GM19463 (cell line): ENCODE results near the gene SUCLG1.
"Not testable (repeated sequence)": the region's sequence is repeated elsewhere in the genome, so short reads cannot be mapped to it uniquely, and the experiment has no call there.

Source experiments
- ATAC-seq: cut with Tn5 transposase; IDR thresholded peaks from one replicate; pipeline ENCODE4 v1.9.1; 2021; ENCODE audit warnings: mild to moderate bottlenecking, moderate library complexity; ENCODE audit not compliant: unreplicated experiment

The SUCLG1 gene

DNA sequence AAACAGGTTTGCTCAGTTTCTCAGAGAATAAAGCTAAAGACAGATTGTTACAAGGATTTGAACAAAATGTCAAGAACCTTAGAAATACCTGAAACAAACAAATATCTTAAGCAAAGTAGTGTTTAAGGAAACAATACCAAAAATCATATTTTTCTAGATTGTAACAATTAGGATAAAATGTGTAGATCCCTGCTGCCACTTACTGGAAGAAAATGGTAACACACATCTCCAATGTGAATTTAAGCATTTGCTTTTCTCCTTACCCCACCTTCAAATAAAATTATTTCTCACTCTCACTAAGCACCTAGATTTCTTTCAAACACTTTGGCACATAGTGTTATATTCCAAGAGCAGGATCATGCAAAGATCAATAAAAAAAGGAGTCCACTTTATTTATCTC, 34.9 kb downstream of the SUCLG1 start:
- ATAC-seq = no peak

DNA sequence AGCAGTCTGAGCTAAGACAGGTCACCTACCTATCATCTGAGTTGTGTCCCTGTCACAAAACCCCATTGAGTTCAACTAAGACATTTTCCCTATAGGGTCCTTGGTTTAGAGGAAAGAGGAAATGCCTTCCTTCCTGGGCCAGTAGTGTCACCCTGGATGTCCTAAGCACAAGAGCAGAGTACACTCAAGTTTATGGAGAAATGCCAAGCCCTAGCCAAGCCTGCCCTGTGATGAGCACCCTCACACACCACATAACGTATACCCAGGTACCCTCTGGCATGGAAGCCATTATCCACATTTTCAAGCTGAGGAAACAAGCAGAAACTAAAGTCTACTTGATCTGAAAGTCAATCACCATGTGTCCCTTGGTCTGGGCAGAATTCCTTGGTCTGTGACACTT, 37.3 kb downstream of the SUCLG1 start:
- ATAC-seq = no peak

DNA sequence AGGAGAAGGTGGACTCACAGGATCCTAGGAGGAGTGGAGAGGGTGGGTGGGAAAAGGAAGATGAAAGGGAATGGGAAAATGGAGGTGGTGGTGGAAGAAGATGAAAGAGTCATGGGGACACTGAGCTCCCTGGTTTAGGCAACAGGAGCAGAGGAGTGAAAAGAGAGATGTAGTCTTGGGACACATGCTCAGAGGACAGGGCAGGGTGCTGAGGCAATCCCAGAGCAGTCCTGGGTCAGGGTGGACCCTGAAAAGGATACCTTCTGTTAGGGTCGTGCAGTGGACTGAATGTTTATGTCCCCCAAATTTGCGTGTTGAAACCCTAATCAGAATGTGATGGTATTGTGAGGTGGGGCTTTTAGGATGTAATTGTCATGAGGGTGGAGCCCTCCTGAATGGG, 37.9 kb downstream of the SUCLG1 start:
- ATAC-seq = no peak

DNA sequence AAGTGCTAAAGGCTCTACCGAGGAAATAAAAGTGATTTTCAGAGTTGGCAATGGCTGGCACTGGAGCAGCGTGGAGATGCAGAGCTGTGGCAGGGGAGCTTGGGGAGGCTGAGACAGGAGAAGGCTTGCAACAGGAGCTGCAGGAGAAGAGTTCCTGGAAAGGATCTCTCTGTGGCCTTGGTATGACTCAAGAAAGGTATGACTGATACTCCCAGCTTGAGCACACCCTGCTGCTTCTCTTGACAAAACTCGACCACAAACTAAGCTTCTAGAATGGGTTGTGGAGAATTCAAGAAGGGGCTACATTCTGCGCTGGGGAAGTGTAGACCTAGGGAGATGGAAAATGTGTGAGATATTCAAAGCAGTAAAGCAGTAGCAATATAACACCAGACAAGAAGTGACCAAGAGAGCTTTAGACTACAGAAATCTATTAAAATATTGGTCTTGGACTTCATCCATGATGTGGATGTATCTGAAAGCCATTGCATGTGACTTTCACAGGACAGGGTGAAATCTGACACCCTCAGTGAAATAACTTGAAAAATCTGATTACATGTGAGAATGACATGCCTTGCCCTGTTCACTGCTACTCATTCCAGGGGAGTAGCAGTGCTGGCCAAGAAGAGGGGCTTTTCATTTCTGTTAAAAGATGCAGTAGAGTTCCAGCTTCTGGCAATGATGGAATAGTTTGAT, 41.5 kb downstream of the SUCLG1 start:
- ATAC-seq = no peak

DNA sequence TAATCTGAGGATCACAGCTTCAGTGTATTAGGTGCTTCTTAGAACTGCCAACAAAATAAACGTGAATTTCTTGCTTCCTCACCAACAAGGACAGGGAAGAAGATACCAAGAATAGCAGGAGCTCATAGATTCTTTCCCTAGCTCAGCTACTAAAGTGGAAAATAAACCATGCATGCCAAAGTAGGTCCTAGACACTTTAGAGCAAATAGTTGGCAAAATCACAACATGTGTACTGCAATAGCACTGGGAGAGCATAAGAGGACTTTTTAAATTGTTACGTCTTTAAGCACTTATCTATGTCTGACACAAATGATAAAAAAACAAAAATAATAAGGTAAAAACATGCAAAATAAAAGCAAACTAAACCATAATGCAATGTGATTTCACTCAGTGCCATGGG, 49.5 kb downstream of the SUCLG1 start:
- no peak for ATAC-seq

DNA sequence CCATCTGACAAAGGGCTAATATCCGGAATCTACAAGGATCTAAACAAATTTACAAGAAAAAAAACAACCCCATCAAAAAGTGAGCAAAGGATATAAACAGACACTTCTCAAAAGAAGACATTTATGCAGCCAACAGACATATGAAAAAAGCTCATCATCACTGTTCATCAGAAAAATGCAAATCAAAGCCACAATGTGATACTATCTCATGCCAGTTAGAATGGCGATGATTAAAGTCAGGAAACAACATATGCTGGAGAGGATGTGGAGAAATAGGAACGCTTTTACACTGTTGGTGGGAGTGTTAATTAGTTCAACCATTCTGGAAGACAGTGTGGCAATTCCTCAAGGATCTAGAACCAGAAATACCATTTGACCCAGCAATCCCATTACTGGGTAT, 57.0 kb downstream of the SUCLG1 start:
- not testable (repeated sequence) for ATAC-seq

DNA sequence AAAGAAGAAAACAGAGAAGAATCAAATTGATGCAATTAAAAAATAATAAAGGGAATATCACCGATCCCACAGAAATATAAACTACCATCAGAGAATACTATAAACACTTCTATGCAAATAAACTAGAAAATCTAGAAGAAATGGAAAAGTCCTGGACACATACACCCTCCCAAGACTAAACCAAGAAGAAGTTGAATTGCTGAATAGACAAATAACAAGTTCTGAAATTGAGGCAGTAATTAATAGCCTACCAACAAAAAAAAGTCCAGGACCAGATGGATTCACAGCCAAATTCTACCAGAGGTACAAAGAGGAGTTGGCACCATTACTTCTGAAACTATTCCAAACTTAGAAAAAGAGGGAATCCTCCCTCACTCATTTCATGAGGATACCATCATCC, 59.2 kb downstream of the SUCLG1 start:
- not testable (repeated sequence) for ATAC-seq

DNA sequence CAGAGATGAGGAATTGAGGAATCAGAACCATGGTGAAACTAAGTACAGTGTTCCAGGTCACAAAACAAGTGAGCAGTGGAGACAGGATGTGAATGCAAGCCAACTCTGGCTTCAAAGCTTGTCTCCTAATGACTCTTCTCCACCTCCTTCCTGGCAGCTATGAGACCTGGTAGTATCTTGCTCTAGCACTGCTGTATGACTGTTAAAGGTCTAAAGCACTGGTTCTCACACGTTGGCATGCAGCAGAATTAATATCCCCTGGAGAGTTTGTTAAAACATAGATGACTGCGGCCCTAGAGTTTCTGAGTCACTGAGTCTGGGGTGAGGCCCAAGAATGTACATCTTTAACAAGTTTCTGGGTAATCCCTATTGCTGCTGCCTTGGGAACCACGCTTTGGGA, 63.3 kb downstream of the SUCLG1 start:
- no peak for ATAC-seq

DNA sequence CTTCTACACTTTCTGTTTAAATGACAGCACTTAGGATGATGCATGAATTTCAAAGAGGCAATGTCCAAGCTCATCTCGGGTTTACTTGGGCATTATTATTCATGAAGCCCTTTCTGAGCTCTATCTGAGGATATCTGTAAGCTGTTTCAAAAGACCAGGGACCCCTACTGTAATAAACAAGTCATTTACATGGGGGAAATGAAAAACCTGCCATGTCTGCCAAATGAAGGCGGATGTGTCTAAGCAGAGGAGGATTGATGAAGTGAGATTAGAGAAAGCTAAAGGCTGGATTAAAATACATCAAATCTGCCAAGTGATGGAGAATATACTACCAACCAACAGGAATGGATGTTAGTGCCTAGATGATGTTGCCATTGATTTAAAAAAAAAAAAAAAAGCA, 64.5 kb downstream of the SUCLG1 start:
- ATAC-seq = no peak

DNA sequence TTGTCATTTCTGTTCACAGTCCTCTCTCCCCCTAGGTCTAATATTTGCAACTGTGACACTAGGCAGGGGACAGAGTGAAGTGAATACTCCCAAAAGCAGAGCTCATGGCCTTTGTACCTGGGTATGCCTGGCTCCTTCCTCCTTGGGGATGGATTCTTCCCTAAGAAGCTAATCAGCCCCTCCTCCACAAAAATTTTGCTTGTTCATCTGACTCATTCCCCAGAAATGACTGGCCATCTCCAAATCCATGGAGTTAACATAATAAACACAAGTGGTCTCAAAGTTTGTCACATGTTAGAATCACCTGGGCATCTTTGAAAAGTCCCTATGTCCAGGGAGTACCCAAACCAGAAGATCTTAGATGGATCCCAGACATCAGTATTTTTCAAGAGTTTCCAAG, 65.3 kb downstream of the SUCLG1 start:
- ATAC-seq = no peak

DNA sequence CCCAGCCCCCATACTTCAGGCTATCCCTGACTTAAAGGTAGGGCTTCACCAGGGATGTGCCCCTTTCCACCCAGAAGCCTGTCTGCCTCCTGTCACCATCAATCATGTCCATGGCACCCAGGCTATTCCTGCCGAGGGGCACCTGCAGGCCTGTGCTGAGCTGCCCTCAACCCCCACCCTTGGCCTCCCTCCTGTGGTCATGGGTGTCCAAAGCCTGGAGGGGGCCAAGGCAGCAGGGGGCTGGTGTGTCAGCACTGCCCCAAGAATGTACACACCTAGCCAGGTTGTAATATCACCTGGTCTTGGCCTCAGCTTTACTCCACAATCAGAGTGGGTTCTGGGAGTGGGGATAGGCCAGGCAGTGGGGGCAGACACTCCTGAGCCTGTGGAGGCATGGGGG, 69.3 kb downstream of the SUCLG1 start:
- no peak for ATAC-seq

DNA sequence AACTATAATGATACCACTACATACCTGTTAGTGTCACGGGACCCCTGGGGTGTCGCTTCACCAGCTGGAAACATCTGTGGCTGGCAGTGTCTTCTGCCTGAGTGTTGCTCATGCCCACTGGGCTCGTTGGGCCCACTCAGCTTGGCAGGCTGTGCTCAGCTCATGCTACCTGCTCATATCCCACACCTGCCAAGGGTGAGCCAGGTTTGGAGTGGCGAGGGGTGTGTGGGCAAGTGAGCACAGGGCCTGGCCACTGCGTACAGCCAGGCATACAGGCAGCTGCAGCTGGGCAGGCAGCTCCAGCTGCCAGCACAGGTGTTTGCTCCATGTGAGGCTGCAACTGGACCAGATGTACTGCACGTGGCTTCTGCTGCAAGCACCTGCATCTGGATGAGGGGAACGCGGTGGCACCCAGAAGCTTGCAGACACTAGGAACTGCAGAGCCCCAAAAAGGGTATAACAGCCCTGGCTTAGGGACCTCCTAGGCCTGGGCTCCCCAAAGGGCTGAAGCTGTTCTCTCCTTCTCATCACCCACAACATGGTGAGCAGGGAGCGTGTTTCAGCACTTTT, 70.1 kb downstream of the SUCLG1 start:
- no peak for ATAC-seq

DNA sequence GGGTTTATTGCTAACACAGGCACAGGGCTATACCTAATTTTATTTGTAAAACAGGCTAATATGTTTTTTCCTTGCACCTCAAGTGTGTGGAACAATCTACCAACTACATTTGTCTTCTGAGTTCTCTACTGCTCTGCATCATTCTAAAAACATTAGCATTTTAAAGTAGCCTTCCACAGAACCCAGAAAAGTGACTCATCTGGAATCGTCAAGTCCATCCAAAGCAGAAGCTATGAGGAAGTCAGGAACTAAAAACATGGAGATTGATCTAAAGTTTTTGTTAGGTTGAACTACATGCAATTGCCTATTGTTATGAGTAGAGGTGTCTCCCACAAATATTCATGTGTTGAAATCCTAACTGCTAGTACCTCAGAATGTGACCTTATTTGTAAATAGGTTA, 70.9 kb downstream of the SUCLG1 start:
- ATAC-seq = no peak

DNA sequence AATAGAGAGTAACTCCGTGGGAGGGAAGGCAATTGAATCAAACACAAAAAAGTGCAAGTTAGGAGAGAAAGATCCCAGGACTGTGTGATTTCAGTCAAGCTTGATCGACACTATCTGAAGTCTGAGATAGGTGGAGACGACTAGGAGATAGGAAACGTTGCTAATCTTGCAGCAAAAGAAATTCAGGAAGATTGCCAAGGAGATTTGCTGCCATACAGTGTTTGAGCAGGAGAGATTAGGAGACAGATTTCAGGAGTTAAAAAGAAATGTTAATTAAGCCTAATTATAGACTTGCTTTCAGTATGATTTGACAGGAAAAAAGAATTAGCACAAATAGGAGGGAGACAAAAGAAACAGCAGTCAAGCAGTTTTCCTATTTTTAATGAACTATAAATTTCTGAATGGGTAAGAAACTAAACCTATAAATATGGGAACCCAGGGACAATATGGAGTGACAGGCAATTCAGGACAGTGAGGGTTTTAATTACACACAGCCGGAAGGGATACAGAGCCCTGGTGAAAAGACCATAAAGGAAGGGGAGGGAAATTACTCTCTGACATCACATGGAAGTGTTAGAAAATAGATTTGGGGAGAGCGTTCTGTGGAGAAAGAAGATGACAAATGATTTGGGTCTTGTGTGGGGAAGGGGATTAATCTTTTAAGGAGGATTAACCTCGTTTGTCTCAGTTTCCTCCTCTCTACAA, 72.6 kb downstream of the SUCLG1 start:
- ATAC-seq = no peak

DNA sequence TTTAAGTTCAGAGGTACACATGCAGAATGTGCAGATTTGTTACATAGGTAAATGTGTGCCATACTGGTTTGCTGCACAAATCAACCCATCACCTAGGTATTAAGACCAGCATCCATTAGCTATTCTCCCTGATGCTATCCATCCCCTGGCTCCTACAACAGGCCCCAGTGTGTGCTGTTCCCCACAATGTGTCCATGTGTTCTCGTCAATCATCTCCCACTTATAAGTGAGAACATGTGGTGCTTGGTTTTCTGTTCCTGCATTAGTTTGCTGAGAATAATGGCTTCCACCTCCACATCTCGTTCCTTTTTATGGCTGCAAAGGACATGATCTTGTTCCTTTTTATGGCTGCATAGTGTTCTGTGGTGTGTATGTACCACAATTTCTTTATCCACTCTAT, 75.8 kb downstream of the SUCLG1 start:
- ATAC-seq = no peak

DNA sequence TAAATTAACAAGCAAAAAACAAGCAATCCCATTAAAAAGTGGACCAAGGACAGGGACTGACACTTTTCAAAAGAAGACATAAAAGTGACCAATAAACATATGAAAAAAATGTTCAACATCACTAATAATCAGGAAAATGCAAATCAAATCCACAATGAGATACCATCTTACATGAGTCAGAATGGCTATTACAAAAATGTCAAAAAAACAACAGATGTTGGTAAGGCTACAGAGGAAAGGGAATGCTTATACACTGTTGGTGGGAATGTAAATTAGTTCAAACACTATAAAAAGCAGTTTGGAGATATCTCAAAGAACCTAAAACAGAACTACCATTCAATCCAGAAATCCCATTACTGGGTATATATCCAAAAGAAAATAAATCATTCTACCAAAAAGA, 78.2 kb downstream of the SUCLG1 start:
- ATAC-seq = no peak

DNA sequence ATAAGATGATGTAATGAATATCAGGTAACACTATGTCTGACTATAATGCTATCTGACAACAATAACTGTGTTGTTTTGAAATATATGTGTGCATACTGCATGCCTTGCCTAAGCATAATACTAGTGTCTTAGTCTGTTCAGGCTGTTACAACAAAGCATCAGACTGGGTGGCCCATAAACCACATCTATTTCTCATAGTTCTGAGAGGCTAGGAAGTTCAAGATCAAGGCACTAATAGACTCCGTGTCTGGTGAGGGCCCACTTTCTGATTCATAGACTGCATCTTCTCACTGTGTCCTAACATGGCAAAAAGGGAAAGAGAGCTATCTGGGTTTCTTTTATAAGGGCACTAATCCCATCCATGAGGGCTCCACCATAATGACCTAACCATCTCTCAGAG, 80.1 kb downstream of the SUCLG1 start:
- ATAC-seq = no peak

DNA sequence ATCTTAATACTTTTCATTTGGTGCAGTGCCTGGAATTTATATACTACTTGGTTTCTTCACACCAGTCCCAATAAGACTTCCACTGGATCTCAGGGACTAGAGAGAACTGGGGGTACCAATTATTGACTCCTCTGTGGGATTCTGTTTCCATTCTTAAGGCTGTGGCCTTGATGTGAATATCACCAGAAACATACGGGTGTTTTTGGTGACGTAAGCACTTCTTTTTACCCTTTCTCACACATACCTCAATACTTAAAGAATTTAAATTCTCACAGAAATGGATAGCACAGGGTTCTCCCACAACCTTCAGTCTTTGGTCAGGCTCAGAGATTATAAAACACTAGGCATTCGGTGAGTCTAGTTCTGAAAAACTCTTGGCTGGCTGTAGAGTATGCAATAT, 84.1 kb downstream of the SUCLG1 start:
- no peak for ATAC-seq

DNA sequence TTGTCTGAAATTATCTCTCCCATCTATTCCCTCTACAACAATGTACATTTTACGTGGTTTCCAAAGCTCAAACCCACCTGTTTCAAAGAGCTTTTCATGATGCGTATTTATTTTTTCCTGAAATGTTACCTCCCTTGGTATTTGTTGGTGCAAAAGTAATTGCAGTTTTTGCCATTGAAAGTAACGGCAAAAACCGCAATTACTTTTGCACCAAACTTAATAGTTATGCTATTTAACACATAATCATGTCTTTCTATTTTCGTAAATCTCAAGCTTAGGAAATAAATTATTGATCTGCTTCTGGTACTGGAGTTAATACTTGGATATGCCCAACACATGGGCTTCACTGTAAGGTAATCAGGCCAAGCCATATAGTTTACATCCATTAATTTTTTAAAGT, 85.2 kb downstream of the SUCLG1 start:
- ATAC-seq = no peak
